ENCODE measurements around the gene ANXA11. TPM values are rescaled to one million over a fixed set of nuclear protein-coding genes. Genes with fewer than 3 reads are reported as not detected.

Gene ANXA11
- total RNA-seq, 5 donors from 2014 or later (not counting 1 experiment from before 2014, with no cell fraction given) = 196 to 222 (median 208) TPM

DNA sequence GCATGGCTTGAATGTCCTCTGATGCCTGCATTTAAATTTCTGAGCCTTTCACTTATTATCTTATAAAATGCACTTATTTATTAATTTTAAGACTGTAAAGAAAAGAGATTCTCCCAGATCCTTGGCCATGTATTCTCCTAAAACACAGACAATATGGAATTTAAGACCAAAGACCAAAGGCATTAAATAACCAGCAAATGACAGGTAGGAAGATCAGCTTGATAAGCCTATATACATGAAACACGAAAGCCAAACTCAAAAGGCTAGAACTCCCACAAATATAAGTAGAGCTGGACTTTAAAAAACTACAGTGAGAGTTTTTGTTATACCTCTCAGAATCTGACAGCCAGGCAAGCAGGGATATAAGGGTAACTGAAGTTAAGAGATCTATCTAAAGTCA, 5.1 kb downstream of the ANXA11 start:
- Histone ChIP-seq H3K4me1 (ENCODE audit: control insufficient read depth in 1 of 2, extremely low read depth in 1 of 2, insufficient read depth in 2 of 2, low read length in 2 of 2) (peaks cover 52 to 87% of the 10 kb centered on the region in 2 experiments), H3K27ac (ENCODE audit: low read length) (no peak overlapping the region), H3K36me3 (ENCODE audit: control insufficient read depth in 2 of 2, extremely low read depth in 1 of 2, insufficient read depth in 1 of 2, low read length in 1 of 2) (peaks cover 0 to 25% of the 10 kb centered on the region in 2 donors), H3K27me3 (replicated peaks in 1 of 2; ENCODE audit: control insufficient read depth in 2 of 2, extremely low read depth in 1 of 2, insufficient read depth in 2 of 2, low read length in 1 of 2) (no peaks in the 10 kb centered on the region), H3K9me3 (no peaks in the 10 kb centered on the region), H3K4me3 (ENCODE audit: control insufficient read depth in 1 of 2, extremely low read depth in 1 of 2, low read length in 1 of 2) (no peak overlapping the region)
- DNase-seq = no peak
- H3K9me3 Mint-ChIP-seq = peaks cover 0 to 4% (median 0%) of the 10 kb centered on the region in 3 donors
- H3K36me3 Mint-ChIP-seq = peaks cover 16% of the 10 kb centered on the region
- H3K27me3 Mint-ChIP-seq = no peaks in the 10 kb centered on the region
- H3K27ac Mint-ChIP-seq = peak overlapping the region in 1 of 2 donors; percentile 68
- WGBS (ENCODE audit: insufficient coverage) = no CpG with 5 or more reads among the region's 1 CpG
- ATAC-seq (replicated peaks in 1 of 4) = no peak
- H3K4me1 Mint-ChIP-seq = peaks cover 80 to 87% (median 83%) of the 10 kb centered on the region in 3 donors
- ChIA-PET POLR2A (no interaction called here), CTCF (interaction anchor here in 1 of 2 donors (1.2 kb wide), 1 partner anchor 12 kb away, joined by 7 read pairs; no protein-coding TSS in a partner anchor)
- H3K4me3 Mint-ChIP-seq = peak overlapping the region in 2 of 3 donors; percentile 25 to 83

GRCh38 chr10:80199828-80200227, 5.5 kb downstream of the ANXA11 start:
- 88% methylated on average over 6 of the region's 8 CpGs for WGBS (ENCODE audit: insufficient coverage)
- ATAC-seq (replicated peaks in 1 of 4) (no peak), DNase-seq (no peak)
- Histone ChIP-seq H3K27me3 (replicated peaks in 1 of 2; ENCODE audit: control insufficient read depth in 2 of 2, extremely low read depth in 1 of 2, insufficient read depth in 2 of 2, low read length in 1 of 2) (no peaks in the 10 kb centered on the region), H3K4me1 (ENCODE audit: control insufficient read depth in 1 of 2, extremely low read depth in 1 of 2, insufficient read depth in 2 of 2, low read length in 2 of 2) (peaks cover 52 to 91% of the 10 kb centered on the region in 2 experiments), H3K36me3 (ENCODE audit: control insufficient read depth in 2 of 2, extremely low read depth in 1 of 2, insufficient read depth in 1 of 2, low read length in 1 of 2) (peaks cover 0 to 27% of the 10 kb centered on the region in 2 donors), H3K4me3 (ENCODE audit: control insufficient read depth in 1 of 2, extremely low read depth in 1 of 2, low read length in 1 of 2) (no peak overlapping the region), H3K27ac (ENCODE audit: low read length) (no peak overlapping the region), H3K9me3 (no peaks in the 10 kb centered on the region)
- H3K27ac Mint-ChIP-seq = peak overlapping the region; percentile 28 to 58
- ChIA-PET CTCF (interaction anchor here in 1 of 2 donors (1.2 kb wide), 1 partner anchor 12 kb away, joined by 7 read pairs; no protein-coding TSS in a partner anchor), POLR2A (no interaction called here)
- peaks cover 16% of the 10 kb centered on the region for H3K36me3 Mint-ChIP-seq
- H3K9me3 Mint-ChIP-seq = peaks cover 0 to 4% (median 0%) of the 10 kb centered on the region in 3 donors
- H3K4me1 Mint-ChIP-seq = peaks cover 85 to 91% (median 87%) of the 10 kb centered on the region in 3 donors
- H3K4me3 Mint-ChIP-seq = no peak overlapping the region
- no peaks in the 10 kb centered on the region for H3K27me3 Mint-ChIP-seq

- ATAC-seq (replicated peaks in 1 of 4) (peak in 2 of 4 experiments; percentile 24 to 43), DNase-seq (no peak)
- ChIA-PET POLR2A (no interaction called here), CTCF (interaction anchor here in 1 of 2 donors (2.4 kb wide), 1 partner anchor 10 kb away, joined by 6 read pairs; no protein-coding TSS in a partner anchor)
- H3K27me3 Mint-ChIP-seq = no peaks in the 10 kb centered on the region
- H3K4me1 Mint-ChIP-seq = peaks cover 84 to 93% (median 88%) of the 10 kb centered on the region in 3 donors
- H3K36me3 ChIP-seq (ENCODE audit: control insufficient read depth in 2 of 2, extremely low read depth in 1 of 2, insufficient read depth in 1 of 2, low read length in 1 of 2) = peaks cover 0 to 32% of the 10 kb centered on the region in 2 donors
- peak overlapping the region; percentile 38 for H3K27ac ChIP-seq (ENCODE audit: low read length)
- peak overlapping the region in 1 of 2 donors; percentile 35 for H3K4me3 ChIP-seq (ENCODE audit: control insufficient read depth in 1 of 2, extremely low read depth in 1 of 2, low read length in 1 of 2)
- peak overlapping the region; percentile 79 to 93 for H3K27ac Mint-ChIP-seq
- no peaks in the 10 kb centered on the region for H3K9me3 ChIP-seq
- peaks cover 0 to 4% (median 0%) of the 10 kb centered on the region in 3 donors for H3K9me3 Mint-ChIP-seq
- peaks cover 50 to 90% of the 10 kb centered on the region in 2 experiments for H3K4me1 ChIP-seq (ENCODE audit: control insufficient read depth in 1 of 2, extremely low read depth in 1 of 2, insufficient read depth in 2 of 2, low read length in 2 of 2)
- H3K27me3 ChIP-seq (replicated peaks in 1 of 2; ENCODE audit: control insufficient read depth in 2 of 2, extremely low read depth in 1 of 2, insufficient read depth in 2 of 2, low read length in 1 of 2) = no peaks in the 10 kb centered on the region
- H3K36me3 Mint-ChIP-seq = peaks cover 16% of the 10 kb centered on the region
- peak overlapping the region; percentile 26 to 75 (median 56) for H3K4me3 Mint-ChIP-seq
- 89% methylated on average over 3 of the region's 14 CpGs for WGBS (ENCODE audit: insufficient coverage)
Measured at GRCh38 chr10:80197972-80198916, 7.1 kb downstream of the ANXA11 start.

- ChIA-PET CTCF (interaction anchor here (1.0 to 3.3 kb wide), 3 partner anchors 9 to 53 kb away, joined by 3 to 10 read pairs (median 6); no protein-coding TSS in a partner anchor), POLR2A (interaction anchor here (0.5 to 0.6 kb wide), 2 partner anchors 16 to 32 kb away, joined by 3 to 5 read pairs; no protein-coding TSS in a partner anchor)
- Mint-ChIP-seq H3K27ac (peak overlapping the region; percentile 93 to 96), H3K27me3 (no peaks in the 10 kb centered on the region), H3K36me3 (peaks cover 20% of the 10 kb centered on the region), H3K4me1 (peaks cover 83 to 90% (median 86%) of the 10 kb centered on the region in 3 donors), H3K9me3 (peaks cover 0 to 4% (median 0%) of the 10 kb centered on the region in 3 donors), H3K4me3 (peak overlapping the region; percentile 42 to 75 (median 57))
- peaks cover 40 to 81% of the 10 kb centered on the region in 2 experiments for H3K4me1 ChIP-seq (ENCODE audit: control insufficient read depth in 1 of 2, extremely low read depth in 1 of 2, insufficient read depth in 2 of 2, low read length in 2 of 2)
- peaks cover 0 to 32% of the 10 kb centered on the region in 2 donors for H3K36me3 ChIP-seq (ENCODE audit: control insufficient read depth in 2 of 2, extremely low read depth in 1 of 2, insufficient read depth in 1 of 2, low read length in 1 of 2)
- ATAC-seq (replicated peaks in 1 of 4) (no peak), DNase-seq (no peak)
- no peaks in the 10 kb centered on the region for H3K9me3 ChIP-seq
- H3K27me3 ChIP-seq (replicated peaks in 1 of 2; ENCODE audit: control insufficient read depth in 2 of 2, extremely low read depth in 1 of 2, insufficient read depth in 2 of 2, low read length in 1 of 2) = no peaks in the 10 kb centered on the region
- no peak overlapping the region for H3K4me3 ChIP-seq (ENCODE audit: control insufficient read depth in 1 of 2, extremely low read depth in 1 of 2, low read length in 1 of 2)
- WGBS (ENCODE audit: insufficient coverage) = no CpG with 5 or more reads among the region's 2 CpGs
- peak overlapping the region; percentile 91 for H3K27ac ChIP-seq (ENCODE audit: low read length)
Measured at GRCh38 chr10:80196950-80197315, 8.4 kb downstream of the ANXA11 start.

DNA sequence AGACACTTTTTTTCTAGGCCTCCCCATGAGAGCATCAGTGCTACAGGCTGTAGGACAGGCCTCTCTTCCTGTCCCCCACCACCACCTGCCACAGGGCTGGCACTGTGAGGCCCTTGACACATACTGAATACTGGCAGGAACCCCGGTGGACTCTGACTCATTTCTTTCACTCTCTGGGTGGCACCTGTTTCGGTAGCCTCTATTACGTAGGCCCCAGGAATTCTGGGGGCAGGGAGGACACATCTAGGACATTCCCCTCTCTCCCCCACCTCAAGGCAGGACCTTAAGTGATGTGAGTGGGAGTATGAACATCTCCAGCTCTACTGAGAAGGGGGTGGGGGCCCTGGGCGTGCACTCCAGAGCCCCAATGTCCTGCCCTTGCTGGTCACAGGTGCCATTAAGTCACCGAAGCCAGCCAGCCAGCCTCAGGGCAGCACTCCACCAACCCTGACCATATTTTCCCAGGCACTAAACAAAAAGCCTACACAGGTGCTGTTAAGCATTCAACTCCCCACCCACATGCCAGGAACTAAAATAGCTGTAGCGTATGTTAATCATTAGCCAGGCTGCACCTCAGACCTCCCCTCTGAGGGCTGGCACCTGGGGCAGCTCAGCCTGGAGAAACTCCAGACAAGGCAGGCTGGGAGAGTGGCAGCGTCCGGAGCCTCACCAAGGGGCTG, 8.9 kb downstream of the ANXA11 start:
- 43% methylated on average over 3 of the region's 8 CpGs for WGBS (ENCODE audit: insufficient coverage)
- peak overlapping the region; percentile 93 to 96 for H3K27ac Mint-ChIP-seq
- H3K27ac ChIP-seq (ENCODE audit: low read length) = peak overlapping the region; percentile 91
- POLR2A ChIA-PET = interaction anchor here (0.5 to 0.6 kb wide), 4 partner anchors 15 to 663 kb away, joined by 3 to 5 read pairs (median 4); no protein-coding TSS in a partner anchor
- peak overlapping the region; percentile 9 to 29 for H3K4me3 ChIP-seq (ENCODE audit: control insufficient read depth in 1 of 2, extremely low read depth in 1 of 2, low read length in 1 of 2)
- ATAC-seq (replicated peaks in 1 of 4) = peak; percentile 89 to 97 (median 94)
- H3K4me1 Mint-ChIP-seq = peaks cover 83 to 90% (median 86%) of the 10 kb centered on the region in 3 donors
- DNase-seq = peak in 34 of 35 experiments; percentile 36 to 71 (median 57)
- peak overlapping the region; percentile 42 to 75 (median 57) for H3K4me3 Mint-ChIP-seq
- H3K36me3 ChIP-seq (ENCODE audit: control insufficient read depth in 2 of 2, extremely low read depth in 1 of 2, insufficient read depth in 1 of 2, low read length in 1 of 2) = peaks cover 0 to 32% of the 10 kb centered on the region in 2 donors
- CTCF ChIA-PET = interaction anchor here (1.0 to 3.3 kb wide), 3 partner anchors 9 to 52 kb away, joined by 3 to 10 read pairs (median 6); no protein-coding TSS in a partner anchor
- H3K9me3 Mint-ChIP-seq = peaks cover 0 to 4% (median 0%) of the 10 kb centered on the region in 3 donors
- H3K27me3 ChIP-seq (replicated peaks in 1 of 2; ENCODE audit: control insufficient read depth in 2 of 2, extremely low read depth in 1 of 2, insufficient read depth in 2 of 2, low read length in 1 of 2) = no peaks in the 10 kb centered on the region
- H3K9me3 ChIP-seq = no peaks in the 10 kb centered on the region
- H3K27me3 Mint-ChIP-seq = no peaks in the 10 kb centered on the region
- H3K4me1 ChIP-seq (ENCODE audit: control insufficient read depth in 1 of 2, extremely low read depth in 1 of 2, insufficient read depth in 2 of 2, low read length in 2 of 2) = peaks cover 36 to 81% of the 10 kb centered on the region in 2 experiments
- H3K36me3 Mint-ChIP-seq = peaks cover 15% of the 10 kb centered on the region
